ENCODE results near the gene LTA4H.
"Not testable (repeated sequence)": the region's sequence is repeated elsewhere in the genome, so short reads cannot be mapped to it uniquely, and the experiment has no call there.

LTA4H gene

GRCh38 chr12:95988506-95989275 lies 46.7 kb downstream of the LTA4H start:
- no peak for DNase-seq

DNA sequence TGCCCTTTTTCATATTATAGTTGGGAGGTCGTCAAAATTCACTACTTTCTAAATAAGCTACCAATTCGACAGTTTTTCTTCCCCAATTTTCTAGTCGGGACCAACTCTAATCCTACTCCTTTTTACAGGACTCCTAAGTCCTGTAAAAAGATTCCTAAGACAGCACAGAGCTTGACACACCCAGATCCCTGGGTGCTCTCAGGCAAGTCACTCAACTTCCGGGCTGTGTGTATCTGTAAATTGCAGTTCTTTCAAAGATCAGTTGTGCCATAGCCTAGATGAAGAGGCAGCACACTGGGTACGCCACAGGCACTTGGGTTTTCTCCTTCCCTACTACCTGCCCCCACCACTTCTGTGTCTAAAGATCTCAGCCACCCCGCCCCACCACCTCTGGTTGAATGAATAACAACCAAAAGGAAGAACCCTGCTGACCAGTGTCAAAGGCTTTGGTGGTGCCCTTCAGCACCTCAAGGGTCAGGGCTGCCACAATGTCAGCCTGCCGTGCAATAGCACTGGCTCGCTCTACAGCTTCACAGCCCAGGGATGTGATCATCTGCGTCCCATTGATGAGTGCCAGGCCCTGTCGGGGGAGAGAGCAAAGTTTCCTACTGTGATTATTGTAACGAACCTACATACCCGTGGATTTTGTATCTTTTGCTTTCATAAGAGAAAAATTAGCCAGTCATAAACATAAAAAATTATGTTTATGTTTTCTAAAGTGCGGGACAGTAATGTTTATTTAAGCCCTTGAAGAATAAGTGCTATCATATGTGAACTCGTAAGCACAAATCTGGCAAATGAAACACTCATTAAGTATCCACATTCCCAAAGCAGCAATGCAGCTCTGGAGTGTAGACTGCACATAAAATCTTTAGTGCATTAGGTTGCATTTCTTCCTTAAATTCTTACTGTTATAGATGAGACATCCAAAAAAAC lies 48.5 kb downstream of the LTA4H start:
- no peak for DNase-seq

DNA sequence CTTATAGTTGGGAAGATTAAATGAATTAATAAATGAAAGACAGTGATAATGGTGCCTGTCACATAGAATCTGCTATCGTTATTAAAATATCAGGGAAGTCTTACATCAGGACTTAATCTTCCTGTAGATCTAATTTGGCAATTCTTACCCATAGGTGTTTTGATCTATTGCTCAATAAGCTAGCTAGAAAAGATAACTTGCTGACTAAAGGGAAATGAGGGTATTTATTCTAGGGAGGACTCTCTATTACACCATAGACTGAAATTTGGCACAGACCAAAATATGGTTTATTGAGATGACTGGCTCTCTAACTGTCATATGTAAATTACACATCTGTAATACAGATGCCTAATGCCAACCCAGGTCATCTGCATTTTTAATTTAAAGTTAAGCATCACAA lies 50.7 kb downstream of the LTA4H start:
- DNase-seq: no peak

- DNase-seq: no peak
Observed at GRCh38 chr12:95982602-95983001, 52.8 kb downstream of the LTA4H start.

DNA sequence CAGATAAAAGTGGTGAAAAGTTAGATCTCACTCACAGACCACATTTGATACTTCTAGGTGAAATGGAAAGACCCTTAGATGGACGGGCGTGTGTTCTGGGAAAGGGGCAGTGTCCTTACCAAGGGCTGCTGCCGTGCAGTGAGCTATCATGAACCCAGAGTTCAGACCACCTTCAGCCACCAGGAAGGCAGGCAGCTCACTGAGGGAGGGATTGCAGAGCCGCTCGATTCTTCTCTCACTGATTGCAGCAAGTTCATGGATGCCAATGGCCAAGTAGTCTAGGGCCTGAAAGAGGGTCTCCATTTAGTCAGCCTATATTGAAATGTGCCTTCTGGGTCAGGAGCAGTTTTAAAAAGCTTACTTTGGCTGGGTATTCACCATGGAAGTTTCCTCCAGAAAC lies 55.0 kb downstream of the LTA4H start:
- DNase-seq: no peak

GRCh38 chr12:95978774-95979173 lies 56.6 kb downstream of the LTA4H start:
- no peak for DNase-seq

- DNase-seq: no peak
Observed at GRCh38 chr12:95978351-95978750, 57.0 kb downstream of the LTA4H start.

- no peak for DNase-seq
Observed at GRCh38 chr12:95977764-95978305, 57.6 kb downstream of the LTA4H start.

GRCh38 chr12:95976416-95976832 lies 59.0 kb downstream of the LTA4H start:
- no peak for DNase-seq

- no peak for DNase-seq
Observed at GRCh38 chr12:95975491-95975890, 59.9 kb downstream of the LTA4H start.

DNA sequence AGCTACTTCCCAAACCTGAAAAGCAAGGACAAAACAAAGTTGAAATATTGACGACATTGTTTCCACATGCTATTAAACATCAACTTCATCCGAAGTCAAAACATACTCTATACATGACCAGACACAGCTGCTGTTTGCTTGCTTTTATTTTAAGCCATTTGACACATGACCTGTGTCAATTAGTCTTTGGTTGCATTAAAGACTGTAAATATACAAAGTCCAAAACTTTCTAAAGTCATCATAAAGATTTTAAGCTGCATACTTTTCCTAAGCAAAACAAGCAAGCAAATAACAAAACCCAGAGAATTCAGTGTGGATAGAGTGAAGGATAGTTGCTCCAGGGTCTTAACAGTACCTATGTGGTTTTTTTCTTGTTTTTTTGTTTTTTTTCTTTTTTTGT lies 61.0 kb downstream of the LTA4H start:
- DNase-seq: no peak

DNA sequence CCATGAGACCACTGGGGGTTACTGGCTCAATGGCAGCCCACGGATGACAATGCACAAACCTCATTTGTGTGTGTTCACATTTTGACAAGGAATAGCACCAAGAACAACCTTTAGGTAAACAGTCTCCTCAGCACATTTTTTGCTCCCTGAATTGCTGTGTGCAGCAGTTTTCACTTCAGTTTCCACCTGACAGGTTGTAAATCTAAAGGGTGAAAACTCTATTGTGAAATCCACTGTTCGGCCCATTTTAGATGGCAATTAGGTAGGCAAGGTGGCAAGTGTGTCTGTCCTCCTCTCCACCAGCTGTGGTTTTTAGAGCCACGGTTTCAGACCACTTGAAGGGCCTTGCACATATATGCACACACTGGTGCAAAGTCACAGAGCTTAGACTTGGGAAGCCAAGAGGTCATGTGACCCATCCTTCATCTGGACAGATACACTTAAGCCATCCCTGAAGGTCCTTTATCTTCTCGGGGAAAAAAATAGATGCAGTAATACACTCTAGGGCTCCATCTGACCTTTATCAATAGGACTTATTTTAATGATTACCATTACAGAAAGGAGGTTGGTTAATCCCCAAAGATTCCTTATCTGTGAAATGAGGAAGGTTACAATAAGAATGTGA lies 62.4 kb downstream of the LTA4H start:
- no peak for DNase-seq

- no peak for DNase-seq
Observed at GRCh38 chr12:95970905-95971304, 64.5 kb downstream of the LTA4H start.

DNA sequence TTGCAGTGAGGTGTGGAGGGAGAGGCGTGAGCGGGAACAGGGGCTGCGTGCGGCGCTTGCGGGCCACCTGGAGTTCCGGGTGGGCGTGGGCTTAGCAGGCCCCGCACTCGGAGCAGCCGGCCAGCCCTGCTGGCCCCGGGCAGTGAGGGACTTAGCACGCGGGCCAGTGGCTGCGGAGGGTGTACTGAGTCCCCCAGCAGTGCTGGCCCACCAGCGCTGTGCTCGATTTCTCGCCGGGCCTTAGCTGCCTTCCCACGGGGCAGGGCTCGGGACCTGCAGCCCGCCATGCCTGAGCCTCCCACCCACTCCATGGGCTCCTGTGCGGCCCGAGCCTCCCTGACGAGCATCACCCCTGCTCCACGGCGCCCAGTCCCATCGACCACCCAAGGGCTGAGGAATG lies 66.3 kb downstream of the LTA4H start:
- not testable (repeated sequence) for DNase-seq

DNA sequence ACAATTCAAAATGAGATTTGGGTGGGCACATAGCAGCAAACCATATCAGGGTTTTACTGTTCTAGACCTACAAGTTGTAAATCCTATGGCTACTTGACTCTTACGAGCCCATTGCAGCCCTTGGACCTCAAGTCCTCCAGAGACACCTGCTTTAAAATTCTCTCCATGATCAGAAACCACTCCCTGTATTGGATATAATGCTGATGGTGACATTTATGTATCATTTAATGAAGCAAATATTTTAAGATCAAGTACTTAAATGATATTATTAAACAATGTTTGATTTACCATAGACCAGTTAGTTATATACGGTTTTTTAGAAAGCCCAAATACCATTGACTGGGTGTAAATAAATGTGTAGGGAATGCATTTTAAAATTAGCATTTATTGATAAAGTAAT lies 68.1 kb downstream of the LTA4H start:
- DNase-seq: no peak

GRCh38 chr12:95966287-95966870 lies 69.0 kb downstream of the LTA4H start:
- DNase-seq: no peak

- DNase-seq: no peak
Observed at GRCh38 chr12:95963096-95963495, 72.3 kb downstream of the LTA4H start.

DNA sequence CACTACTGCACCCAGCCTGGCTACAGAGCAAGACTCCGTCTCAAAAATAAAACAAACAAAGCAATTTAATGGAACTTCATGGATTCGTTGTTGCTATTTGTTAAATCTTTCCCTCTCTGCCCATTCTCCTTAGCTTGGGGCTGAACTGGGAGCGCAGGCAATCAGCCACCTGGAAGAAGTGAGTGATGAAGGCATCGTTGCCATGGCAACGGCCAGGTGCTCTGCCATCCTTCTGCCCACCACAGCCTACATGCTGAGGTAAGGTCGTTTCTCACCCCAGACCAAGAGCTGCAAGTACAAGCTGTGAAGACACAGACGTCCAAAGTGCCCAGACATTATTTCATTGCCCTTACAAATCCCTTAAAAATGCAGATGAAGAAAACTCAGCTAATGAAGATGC lies 73.2 kb downstream of the LTA4H start:
- DNase-seq: no peak

DNA sequence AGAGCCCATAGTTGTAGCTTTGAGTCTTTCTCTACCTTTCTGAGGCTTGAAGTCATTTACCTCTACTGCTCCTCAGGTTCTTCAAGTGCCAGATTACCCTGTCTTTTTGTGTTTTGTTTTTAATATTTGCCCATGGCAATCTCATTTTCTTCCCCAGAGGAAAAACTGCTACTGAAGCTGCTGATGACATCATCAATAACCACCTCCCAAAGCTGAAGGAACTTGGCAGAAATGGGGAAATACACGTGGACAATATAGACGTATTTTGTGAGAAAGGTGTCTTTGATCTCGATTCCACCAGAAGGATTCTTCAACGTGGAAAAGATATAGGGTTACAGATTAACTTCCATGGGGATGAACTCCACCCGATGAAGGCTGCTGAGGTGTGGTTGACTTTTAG lies 75.1 kb downstream of the LTA4H start:
- DNase-seq: no peak

GRCh38 chr12:95959107-95959506 lies 76.3 kb downstream of the LTA4H start:
- DNase-seq: no peak

- DNase-seq: no peak
Observed at GRCh38 chr12:95956557-95957145, 78.7 kb downstream of the LTA4H start.

DNA sequence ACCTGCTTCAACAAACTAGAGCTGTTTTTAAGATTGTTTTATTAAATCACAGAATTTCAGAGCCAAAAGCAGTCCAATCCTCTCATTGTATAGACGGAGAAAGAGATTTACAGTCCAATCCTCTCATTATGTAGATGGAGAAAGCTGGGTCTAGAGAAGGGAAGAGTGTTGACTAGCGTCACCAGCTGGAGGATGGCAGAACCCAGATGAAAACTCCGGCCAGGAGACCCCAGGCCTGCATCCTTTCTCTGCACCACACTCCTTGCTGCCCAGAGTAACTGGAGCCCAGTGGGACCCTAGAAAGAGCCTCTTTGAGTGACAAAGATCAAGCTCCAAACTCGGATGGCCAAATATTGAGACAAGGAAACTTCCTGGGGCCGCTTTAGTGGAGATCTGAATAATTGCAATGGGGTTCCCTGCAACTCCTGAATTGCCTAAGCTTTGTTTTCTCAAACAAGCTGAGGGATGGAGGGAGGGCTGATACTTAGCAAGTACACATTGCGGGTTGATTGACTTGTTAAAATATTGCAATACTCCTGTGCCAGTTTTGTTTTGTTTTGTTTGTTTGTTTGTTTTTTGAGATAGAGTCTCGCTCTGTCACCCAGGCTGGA lies 79.7 kb downstream of the LTA4H start:
- no peak for DNase-seq

Data from activated CD4-positive, CD25-positive, alpha-beta regulatory T cell treated with anti-CD3 and anti-CD28 coated beads, Interleukin-2, amount 50 U/mL, for 72 hours (primary cell).